ENCODE results near the gene RFTN1. TPM values are rescaled to one million over a fixed set of nuclear protein-coding genes. Genes with fewer than 3 reads are reported as not detected.
A peak's percentile ranks its signal among the peaks of the same experiment; 100 is the strongest.

RFTN1 gene
- total and polyA plus RNA-seq, 10 of the 15 experiments (the other 5 are each of a cell fraction or from before 2014, with no cell fraction given) = 20.6 to 213 (median 147) TPM

- Histone ChIP-seq H3K27ac (ENCODE audit: control insufficient read depth, insufficient read depth) (peak overlapping the region; percentile 92), H3K27me3 (replicated peaks in 1 of 2; ENCODE audit: control insufficient read depth in 2 of 2, insufficient read depth in 2 of 2, low read length in 1 of 2) (no peaks in the 10 kb centered on the region), H3K79me2 (ENCODE audit: control insufficient read depth, insufficient read depth, low read length) (peaks cover 94% of the 10 kb centered on the region), H3K9me3 (replicated peaks; ENCODE audit: control insufficient read depth, insufficient read depth, low read length) (no peaks in the 10 kb centered on the region), H3K9ac (ENCODE audit: control insufficient read depth, insufficient read depth, low read length) (peak overlapping the region; percentile 99), H3K4me2 (ENCODE audit: control insufficient read depth, insufficient read depth) (peak overlapping the region; percentile 95), H4K20me1 (ENCODE audit: control insufficient read depth, insufficient read depth) (no peaks in the 10 kb centered on the region), H2AFZ (ENCODE audit: control insufficient read depth, low read depth, low read length) (no peak overlapping the region), H3K4me3 (peak overlapping the region; percentile 69), H3K36me3 (ENCODE audit: control insufficient read depth in 2 of 2, insufficient read depth in 2 of 2, low read length in 1 of 2) (peaks cover 6 to 8% of the 10 kb centered on the region in 2 experiments; a peak in 3 of 4 replicates), H3K4me1 (ENCODE audit: control insufficient read depth, insufficient read depth, low read length) (peaks cover 43% of the 10 kb centered on the region)
- intact Hi-C loops (cut with micrococcal nuclease; ENCODE audit: unreplicated experiment) (loop anchor here (1.0 to 10.0 kb wide), 10 partner anchors 87 to 1235 kb away; partner anchors contain the start of genes ANKRD28, DPH3, OXNAD1 and TBC1D5), in situ Hi-C loops (cut with MboI) (loop anchor here (5.0 to 25.0 kb wide), 3 partner anchors 713 to 1235 kb away; partner anchors contain the start of genes ANKRD28 and TBC1D5)
- no peak for DNase-seq (ENCODE audit: low read depth, low spot score)
- no TSS peak for BruUV-seq (replicated peaks)
- RAD21 ChIA-PET (ENCODE audit: unreplicated experiment) = interaction anchor here (0.6 to 10.3 kb wide), 20 partner anchors 8 to 219 kb away, joined by 3 to 74 read pairs (median 7); no protein-coding TSS in a partner anchor
- under 1% methylated on average over 10 of the region's 10 CpGs for WGBS (ENCODE audit: insufficient coverage, insufficient replicate concordance, low lambda C conversion rate, missing lambda C conversion rate)
- peak; percentile 69 for FAIRE-seq
- CTCF ChIA-PET = interaction anchor here (0.6 to 1.6 kb wide), 7 partner anchors 10 to 246 kb away, joined by 3 to 6 read pairs (median 3); partner anchors contain the start of gene OXNAD1
- SMC1A ChIA-PET (ENCODE audit: uncharacterized antibody, unreplicated experiment) = interaction anchor here (0.5 to 25.8 kb wide), 22 partner anchors 9 to 317 kb away, joined by 3 to 295 read pairs (median 7); no protein-coding TSS in a partner anchor
- POLR2A ChIA-PET = interaction anchor here (0.6 to 8.7 kb wide), 16 partner anchors 8 to 219 kb away, joined by 3 to 66 read pairs (median 5); no protein-coding TSS in a partner anchor
- peak; percentile 23 for ATAC-seq
- TF ChIP-seq MLLT1 (IDR thresholded peaks at IDR 0.05) (peak; percentile 92), ZZZ3 (IDR thresholded peaks at IDR 0.05; ENCODE audit: control insufficient read depth, insufficient read length, low read depth) (no peak), PKNOX1 (IDR thresholded peaks at IDR 0.05) (peak; percentile 86), LARP7 (IDR thresholded peaks at IDR 0.05) (peak; percentile 84; the same call in 1 of the 2 replicates), HDGF (IDR thresholded peaks at IDR 0.05) (peak; percentile 72; the same call in 1 of the 2 replicates), POLR2AphosphoS5 (IDR thresholded peaks at IDR 0.05; ENCODE audit: low read length) (peak; percentile 96), ZNF687 (IDR thresholded peaks at IDR 0.05) (peak; percentile 91), SREBF1 (IDR thresholded peaks at IDR 0.05; ENCODE audit: low read length) (no peak), RB1 (IDR thresholded peaks at IDR 0.05; ENCODE audit: borderline replicate concordance) (peak; percentile 48; the same call in 1 of the 2 replicates), MEF2A (IDR thresholded peaks at IDR 0.05; ENCODE audit: insufficient read depth, low read depth, low read length) (peak; percentile 94), SRF (IDR thresholded peaks at IDR 0.05; ENCODE audit: low read depth in 2 of 2, low read length in 2 of 2) (no peak), MXI1 (IDR thresholded peaks at IDR 0.05; ENCODE audit: low read depth, low read length) (no peak; the same call in none of the 2 replicates)
- TF ChIP-seq, protein P1, sequence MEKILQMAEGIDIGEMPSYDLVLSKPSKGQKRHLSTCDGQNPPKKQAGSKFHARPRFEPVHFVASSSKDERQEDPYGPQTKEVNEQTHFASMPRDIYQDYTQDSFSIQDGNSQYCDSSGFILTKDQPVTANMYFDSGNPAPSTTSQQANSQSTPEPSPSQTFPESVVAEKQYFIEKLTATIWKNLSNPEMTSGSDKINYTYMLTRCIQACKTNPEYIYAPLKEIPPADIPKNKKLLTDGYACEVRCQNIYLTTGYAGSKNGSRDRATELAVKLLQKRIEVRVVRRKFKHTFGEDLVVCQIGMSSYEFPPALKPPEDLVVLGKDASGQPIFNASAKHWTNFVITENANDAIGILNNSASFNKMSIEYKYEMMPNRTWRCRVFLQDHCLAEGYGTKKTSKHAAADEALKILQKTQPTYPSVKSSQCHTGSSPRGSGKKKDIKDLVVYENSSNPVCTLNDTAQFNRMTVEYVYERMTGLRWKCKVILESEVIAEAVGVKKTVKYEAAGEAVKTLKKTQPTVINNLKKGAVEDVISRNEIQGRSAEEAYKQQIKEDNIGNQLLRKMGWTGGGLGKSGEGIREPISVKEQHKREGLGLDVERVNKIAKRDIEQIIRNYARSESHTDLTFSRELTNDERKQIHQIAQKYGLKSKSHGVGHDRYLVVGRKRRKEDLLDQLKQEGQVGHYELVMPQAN (conservative IDR thresholded peaks at IDR 0.05) = peak; percentile 63
Measured at GRCh38 chr3:16509721-16510619, 3.5 kb downstream of the RFTN1 start.
